SK-N-SH treated with all-trans-retinoic acid at 6 μM for 48 hours (cell line): Measurements from ENCODE around the gene KRTCAP2.

Experiments
- ATAC-seq: fragments of 200-7000 bp; cut with Tn5 transposase; 3 replicates; pipeline ENCODE4 v1.9.1; 2020; ENCODE audit warnings: mild to moderate bottlenecking, moderate library complexity
- ARNTL ChIP-seq: fragments of 450-650 bp; formaldehyde crosslinking; IDR thresholded peaks from 2 replicates; pipeline ENCODE4 v1.5.0; 2020; ENCODE audit warnings: low read depth, mild to moderate bottlenecking, moderate library complexity, borderline replicate concordance
- BACH2 ChIP-seq: fragments of 250-450 bp; sonication (Bioruptor Pico); IDR thresholded peaks from 2 replicates; pipeline ENCODE4 v1.9.0; 2021; ENCODE audit warnings: mild to moderate bottlenecking, borderline replicate concordance
- CREB5 ChIP-seq: fragments of 250-450 bp; sonication (Bioruptor Pico); IDR thresholded peaks from 2 replicates; pipeline ENCODE4 v1.5.1; 2020; ENCODE audit warnings: low read depth, mild to moderate bottlenecking, moderate library complexity
- CSDC2 ChIP-seq: fragments of 250-450 bp; sonication (Bioruptor Pico); IDR thresholded peaks from 2 replicates; pipeline ENCODE4 v1.5.0; 2020; ENCODE audit warnings: mild to moderate bottlenecking, moderate library complexity
- CSRNP3 ChIP-seq: fragments of 250-450 bp; sonication (Bioruptor Pico); IDR thresholded peaks from 2 replicates; pipeline ENCODE4 v1.5.1; 2021; ENCODE audit warnings: mild to moderate bottlenecking, moderate library complexity
- ESRRG ChIP-seq: fragments of 250-450 bp; sonication (Bioruptor Pico); IDR thresholded peaks from 2 replicates; pipeline ENCODE4 v1.6.1; 2021; ENCODE audit warnings: mild to moderate bottlenecking
- GLIS3 ChIP-seq: fragments of 250-450 bp; sonication (Bioruptor Pico); IDR thresholded peaks from 2 replicates; pipeline ENCODE4 v1.5.0; 2020; ENCODE audit warnings: mild to moderate bottlenecking, moderate library complexity
- ISL1 ChIP-seq: fragments of 250-450 bp; sonication (Bioruptor Pico); IDR thresholded peaks from 2 replicates; pipeline ENCODE4 v2.1.2; 2022; ENCODE audit warnings: mild to moderate bottlenecking, moderate library complexity
- PATZ1 ChIP-seq: fragments of 250-450 bp; sonication (Bioruptor Pico); IDR thresholded peaks from 2 replicates; pipeline ENCODE4 v1.8.0; 2020; ENCODE audit warnings: mild to moderate bottlenecking, moderate library complexity, borderline replicate concordance
- POU6F1 ChIP-seq: fragments of 250-450 bp; sonication (Bioruptor Pico); IDR thresholded peaks from 2 replicates; pipeline ENCODE4 v1.8.0; 2021; ENCODE audit warnings: low read depth, mild to moderate bottlenecking, moderate library complexity, borderline replicate concordance
- TCF4 ChIP-seq: fragments of 250-450 bp; sonication (Bioruptor Pico); IDR thresholded peaks from 2 replicates; pipeline ENCODE4 v1.8.0; 2021; ENCODE audit warnings: mild to moderate bottlenecking, moderate library complexity, borderline replicate concordance
- TOX ChIP-seq: fragments of 250-450 bp; sonication (Bioruptor Pico); IDR thresholded peaks from 2 replicates; pipeline ENCODE4 v1.8.0; 2021; ENCODE audit warnings: mild to moderate bottlenecking, moderate library complexity, borderline replicate concordance
- TSHZ2 ChIP-seq: fragments of 250-450 bp; sonication (Bioruptor Pico); IDR thresholded peaks from 2 replicates; pipeline ENCODE4 v1.5.0; 2020; ENCODE audit warnings: mild to moderate bottlenecking, moderate library complexity
- ZC3H10 ChIP-seq: fragments of 250-450 bp; sonication (Bioruptor Pico); IDR thresholded peaks from 2 replicates; pipeline ENCODE4 v1.5.1; 2021; ENCODE audit warnings: mild to moderate bottlenecking, moderate library complexity
- ZFP3 ChIP-seq: fragments of 250-450 bp; sonication (Bioruptor Pico); IDR thresholded peaks from 2 replicates; pipeline ENCODE4 v1.5.0; 2020; ENCODE audit warnings: mild to moderate bottlenecking, moderate library complexity
- ZFP30 ChIP-seq: fragments of 450-650 bp; formaldehyde crosslinking; IDR thresholded peaks from 2 replicates; pipeline ENCODE4 v1.5.0; 2022; ENCODE audit warnings: mild to moderate bottlenecking, moderate library complexity
- ZNF565 ChIP-seq: fragments of 450-650 bp; formaldehyde crosslinking; conservative IDR thresholded peaks from 2 replicates; pipeline ENCODE4 v1.5.0; 2020; ENCODE audit warnings: low read depth, mild to moderate bottlenecking, moderate library complexity
- ZNF8 ChIP-seq: fragments of 450-650 bp; formaldehyde crosslinking; IDR thresholded peaks from 2 replicates; pipeline ENCODE4 v1.5.0; 2020; ENCODE audit warnings: mild to moderate bottlenecking, moderate library complexity

The KRTCAP2 gene

GRCh38 chr1:155183775-155184221, 10.7 kb upstream of the KRTCAP2 start:
- TF ChIP-seq PATZ1 (CRISPR knock-in tag): no peak
- no peak for TF ChIP-seq CSDC2 (CRISPR knock-in tag)
- no peak for TF ChIP-seq GLIS3
- TF ChIP-seq BACH2 (CRISPR knock-in tag): no peak
- TF ChIP-seq POU6F1 (CRISPR knock-in tag): no peak
- no peak for TF ChIP-seq ESRRG
- no peak for TF ChIP-seq CSRNP3 (CRISPR knock-in tag)
- TF ChIP-seq ZFP3: no peak
- TF ChIP-seq CREB5 (CRISPR knock-in tag): no peak
- no peak for TF ChIP-seq ZFP30 (CRISPR knock-in tag)
- TF ChIP-seq ARNTL (CRISPR knock-in tag): no peak
- TF ChIP-seq ZC3H10 (CRISPR knock-in tag): no peak
- TF ChIP-seq TSHZ2: no peak
- no peak for TF ChIP-seq ZNF565 (CRISPR knock-in tag)
- TF ChIP-seq ISL1 (CRISPR knock-in tag): no peak
- no peak for TF ChIP-seq TCF4 (CRISPR knock-in tag)
- no peak for TF ChIP-seq ZNF8 (CRISPR knock-in tag)
- TF ChIP-seq, all 23 proteins: peak for 0
- ATAC-seq: no peak

GRCh38 chr1:155182052-155182550, 9.0 kb upstream of the KRTCAP2 start:
- no peak for TF ChIP-seq ISL1 (CRISPR knock-in tag)
- TF ChIP-seq PATZ1 (CRISPR knock-in tag): no peak
- no peak for TF ChIP-seq TOX (CRISPR knock-in tag)
- TF ChIP-seq CREB5 (CRISPR knock-in tag): no peak
- TF ChIP-seq BACH2 (CRISPR knock-in tag): no peak
- TF ChIP-seq, all 23 proteins: peak for 0
- no peak for ATAC-seq
